ENCODE measurements around the gene MAP3K6. TPM values are rescaled to one million over a fixed set of nuclear protein-coding genes. Genes with fewer than 3 reads are reported as not detected.

Gene MAP3K6
- total RNA-seq, 1 donor from 2014 or later: 18.3 TPM

Other genes starting within 250 kb of the MAP3K6 start
- gene SLC9A1, start 211.8 kb downstream of the MAP3K6 start, total RNA-seq (ENCODE audit: insufficient read depth, low replicate concordance): 1.4 TPM
- gene WDTC1, start 132.3 kb downstream of the MAP3K6 start, total RNA-seq (ENCODE audit: insufficient read depth, low replicate concordance): 12.8 TPM
- 17.3 TPM for gene TMEM222, start 44.8 kb downstream of the MAP3K6 start, total RNA-seq (ENCODE audit: insufficient read depth, low replicate concordance)
- gene SYTL1, start 24.9 kb downstream of the MAP3K6 start, total RNA-seq (ENCODE audit: insufficient read depth, low replicate concordance): 8.2 TPM
- gene FCN3, start 7.9 kb upstream of the MAP3K6 start, total RNA-seq (ENCODE audit: insufficient read depth, low replicate concordance): 6.0 TPM
- gene CD164L2, start 16.4 kb upstream of the MAP3K6 start, total RNA-seq (ENCODE audit: insufficient read depth, low replicate concordance): not detected
- 0.24 TPM for gene GPR3, start 25.7 kb upstream of the MAP3K6 start, total RNA-seq (ENCODE audit: insufficient read depth, low replicate concordance)
- 25.3 TPM for gene WASF2, start 123.2 kb upstream of the MAP3K6 start, total RNA-seq (ENCODE audit: insufficient read depth, low replicate concordance)
- gene AHDC1, start 237.2 kb upstream of the MAP3K6 start, total RNA-seq (ENCODE audit: insufficient read depth, low replicate concordance): 10.8 TPM